Amniotic epithelial cell (primary cell): ENCODE data around the gene TIMM17A.
"Not testable (repeated sequence)": the region's sequence is repeated elsewhere in the genome, so short reads cannot be mapped to it uniquely, and the experiment has no call there.

ENCODE experiments used
- DNase-seq: peaks from one replicate; pipeline ENCODE4 v3.0.0-alpha.2; 2010; ENCODE audit warnings: low read depth

TIMM17A gene

DNA sequence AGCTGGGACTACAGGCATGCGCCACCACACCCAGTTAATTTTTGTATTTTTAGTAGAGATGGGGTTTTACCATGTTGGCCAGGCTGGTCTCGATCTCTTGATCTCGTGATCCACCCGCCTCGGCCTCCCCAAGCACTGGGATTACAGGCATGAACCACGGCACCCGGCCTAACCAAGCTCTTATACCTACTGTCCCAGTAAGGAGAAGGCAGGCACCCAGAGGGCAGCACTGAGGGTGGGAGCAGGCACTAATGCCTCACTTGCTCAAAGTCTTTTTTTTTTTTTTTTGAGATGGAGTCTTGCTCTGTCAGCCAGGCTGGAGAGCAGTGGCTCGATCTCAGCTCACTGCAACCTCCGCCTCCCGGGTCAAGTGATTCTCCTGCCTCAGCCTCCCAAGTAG lies 15.0 kb upstream of the TIMM17A start:
- DNase-seq, result not testable (repeated sequence)

- DNase-seq, result peak; percentile 25
Measured at GRCh38 chr1:201941420-201942128, 13.7 kb upstream of the TIMM17A start.

DNA sequence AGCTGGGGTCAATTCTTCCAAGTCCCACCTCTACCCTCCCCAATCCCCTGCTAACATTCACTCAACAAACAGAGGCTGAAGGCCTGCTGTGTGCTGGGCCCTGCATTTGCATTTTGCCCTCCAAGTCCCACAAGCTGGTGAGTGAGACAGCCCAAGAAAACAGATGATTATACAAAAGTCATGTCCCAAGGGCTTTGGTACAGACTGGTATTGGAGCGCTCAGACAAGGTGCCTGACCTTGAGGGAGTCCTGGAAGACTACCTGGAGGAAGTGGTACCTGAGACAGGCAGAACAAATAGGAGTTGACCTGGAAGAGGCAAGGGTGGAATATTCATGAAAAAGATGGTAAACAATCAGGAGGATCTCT lies 13.2 kb upstream of the TIMM17A start:
- DNase-seq, result no peak

DNA sequence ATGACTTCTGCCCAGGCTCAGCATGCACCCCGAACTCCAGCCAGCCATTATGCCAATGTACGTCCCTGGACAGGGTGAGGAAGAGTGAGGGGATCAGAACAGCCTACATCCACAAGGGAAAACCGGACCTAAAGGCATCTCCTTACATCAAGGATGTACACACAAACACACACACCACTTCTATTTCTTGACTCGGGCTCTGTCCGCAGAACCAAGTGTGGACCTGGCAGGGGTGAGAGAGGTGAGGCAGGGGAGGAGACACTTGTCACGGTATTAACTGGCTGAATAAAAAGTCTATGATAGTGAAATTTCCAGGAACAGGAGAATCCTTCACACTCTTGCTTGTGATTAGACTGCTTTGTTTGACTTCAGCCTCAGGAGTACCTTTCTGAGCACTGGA lies 11.3 kb upstream of the TIMM17A start:
- no peak for DNase-seq

- no peak for DNase-seq
Measured at GRCh38 chr1:201944639-201945038, 10.7 kb upstream of the TIMM17A start.

GRCh38 chr1:201945157-201945556 lies 10.1 kb upstream of the TIMM17A start:
- DNase-seq, result no peak

GRCh38 chr1:201945863-201946223 lies 9.5 kb upstream of the TIMM17A start:
- DNase-seq, result no peak

GRCh38 chr1:201946224-201946908 lies 8.9 kb upstream of the TIMM17A start, which contains the start of gene LMOD1:
LMOD1 (minus strand) TSS chr1:201946548; CDS start chr1:201946340, 208 bp downstream.
- DNase-seq, result peak; percentile 90

DNA sequence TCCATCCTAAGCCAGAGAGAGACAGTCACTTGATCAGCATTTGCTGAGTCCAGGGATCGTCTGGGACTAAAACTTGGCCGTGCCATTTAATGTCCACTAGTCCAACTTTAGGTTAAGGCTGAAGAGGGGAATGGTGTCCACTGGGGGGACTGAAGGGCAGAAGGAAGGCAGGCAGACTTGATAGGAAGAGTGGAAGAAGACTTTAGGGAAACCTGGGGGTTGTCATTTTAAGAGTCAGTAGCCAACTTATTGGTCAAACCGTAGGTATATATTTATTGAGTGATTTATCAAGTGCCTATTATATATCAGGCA lies 7.7 kb upstream of the TIMM17A start:
- no peak for DNase-seq

DNA sequence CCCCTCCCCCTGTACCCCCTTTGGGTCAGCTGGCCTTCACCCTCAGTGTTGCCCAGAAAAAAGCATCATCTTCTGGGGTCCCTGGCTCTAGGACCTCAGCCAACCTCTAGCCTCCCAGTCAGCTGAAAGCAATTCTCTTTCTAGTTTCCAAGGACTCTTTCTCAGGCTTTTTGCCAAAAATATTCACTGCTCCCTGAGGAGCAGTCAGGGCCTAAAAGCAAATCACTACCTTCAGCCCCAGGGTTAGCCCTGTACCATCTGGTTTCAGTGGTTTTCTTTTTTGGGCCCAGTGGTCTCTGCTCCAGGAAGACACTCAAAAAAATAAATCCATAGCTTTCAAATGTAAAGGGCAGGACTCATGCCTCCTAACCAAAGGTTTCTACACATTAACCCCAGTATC lies 5.8 kb upstream of the TIMM17A start:
- DNase-seq, result no peak

- no peak for DNase-seq
Measured at GRCh38 chr1:201954263-201955008, 867 bp upstream of the TIMM17A start.

GRCh38 chr1:201955729-201956143 lies 433 bp downstream of the TIMM17A start:
- DNase-seq, result no peak

GRCh38 chr1:201958348-201958747 lies 3.0 kb downstream of the TIMM17A start:
- DNase-seq, result no peak

- DNase-seq, result not testable (repeated sequence)
Measured at GRCh38 chr1:201962382-201962781, 7.1 kb downstream of the TIMM17A start.

- peak; percentile 94 for DNase-seq
Measured at GRCh38 chr1:201964261-201964660, 9.0 kb downstream of the TIMM17A start.

GRCh38 chr1:201966171-201966570 lies 10.9 kb downstream of the TIMM17A start:
- DNase-seq, result no peak

DNA sequence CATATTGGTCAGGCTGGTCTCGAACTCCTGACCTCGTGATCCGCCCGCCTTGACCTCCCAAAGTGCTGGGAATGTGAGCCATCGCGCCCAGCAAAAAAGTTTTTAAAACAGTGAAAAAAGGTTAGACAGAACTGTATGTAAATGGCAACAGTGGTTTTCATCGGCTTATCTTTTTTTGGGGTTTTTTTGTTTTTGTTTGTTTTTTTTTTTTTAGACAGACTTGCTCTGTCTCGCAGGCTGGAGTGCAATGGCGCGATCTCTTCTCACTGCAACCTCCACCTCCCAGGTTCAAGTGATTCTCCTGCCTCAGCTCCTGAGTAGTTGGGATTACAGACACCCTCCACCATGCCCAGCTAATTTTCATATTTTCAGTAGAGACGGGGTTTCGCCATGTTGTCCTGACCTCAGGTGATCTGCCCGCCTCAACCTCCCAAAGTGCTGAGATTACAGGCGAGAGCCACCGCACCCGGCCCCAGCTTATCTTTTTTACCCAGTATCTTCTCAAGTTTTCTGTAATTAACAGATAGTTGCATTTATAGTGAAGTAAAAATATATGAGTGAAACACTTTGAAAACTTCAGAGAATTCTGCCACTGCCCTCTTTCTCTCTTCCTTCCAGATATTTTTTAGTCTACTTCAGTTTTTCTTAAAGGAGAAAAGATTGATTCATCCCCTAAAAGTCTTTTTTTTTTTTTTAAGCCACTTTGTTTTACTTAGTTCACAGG lies 13.1 kb downstream of the TIMM17A start:
- DNase-seq, result no peak

GRCh38 chr1:201970334-201971159 lies 15.2 kb downstream of the TIMM17A start:
- peak; percentile 31 for DNase-seq

DNA sequence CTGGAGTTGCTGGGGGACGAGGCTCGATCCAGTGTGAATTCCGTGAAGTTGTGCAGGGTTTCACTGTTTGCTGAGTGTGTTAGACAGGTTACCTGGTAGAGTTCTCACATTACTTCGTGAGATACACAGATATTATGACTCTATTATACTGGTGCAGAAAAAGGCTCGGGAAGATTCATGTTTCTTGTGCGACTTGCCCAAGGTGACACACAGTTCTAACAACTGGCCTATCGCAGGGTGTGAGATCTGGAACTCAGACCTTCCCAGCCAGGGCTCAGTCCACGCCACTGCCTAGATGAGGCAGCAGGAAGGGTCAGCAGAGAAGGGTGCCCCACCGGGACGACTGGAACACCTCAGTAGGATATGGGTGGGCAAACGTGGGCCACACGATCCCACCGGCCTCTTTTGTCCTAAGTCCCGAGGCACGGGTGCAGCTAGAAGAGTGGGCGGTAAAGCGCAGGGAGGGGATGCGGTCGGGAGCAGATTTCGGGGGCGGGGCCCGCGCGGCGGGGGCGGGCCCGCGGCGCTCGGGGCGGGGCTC lies 26.8 kb downstream of the TIMM17A start:
- no peak for DNase-seq

DNA sequence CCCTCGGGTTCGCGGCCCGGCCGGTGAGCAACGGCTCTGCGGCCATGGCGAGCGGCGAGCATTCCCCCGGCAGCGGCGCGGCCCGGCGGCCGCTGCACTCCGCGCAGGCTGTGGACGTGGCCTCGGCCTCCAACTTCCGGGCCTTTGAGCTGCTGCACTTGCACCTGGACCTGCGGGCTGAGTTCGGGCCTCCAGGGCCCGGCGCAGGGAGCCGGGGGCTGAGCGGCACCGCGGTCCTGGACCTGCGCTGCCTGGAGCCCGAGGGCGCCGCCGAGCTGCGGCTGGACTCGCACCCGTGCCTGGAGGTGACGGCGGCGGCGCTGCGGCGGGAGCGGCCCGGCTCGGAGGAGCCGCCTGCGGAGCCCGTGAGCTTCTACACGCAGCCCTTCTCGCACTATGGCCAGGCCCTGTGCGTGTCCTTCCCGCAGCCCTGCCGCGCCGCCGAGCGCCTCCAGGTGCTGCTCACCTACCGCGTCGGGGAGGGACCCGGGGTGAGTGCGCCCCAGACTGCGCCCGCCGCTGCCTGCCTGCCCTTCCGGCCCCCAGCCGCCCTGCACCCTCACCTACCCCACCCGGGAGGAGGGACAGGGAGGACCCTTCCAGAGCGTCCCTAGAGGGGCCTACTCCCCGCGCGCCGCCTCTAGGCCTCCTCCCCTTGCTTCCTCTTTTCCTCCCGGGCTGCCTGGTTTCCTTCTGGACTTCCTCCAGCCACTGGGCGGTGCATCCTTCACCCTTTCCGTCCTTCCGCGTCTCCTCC lies 27.5 kb downstream of the TIMM17A start, which contains the start of gene RNPEP:
Gene RNPEP, plus strand, starts transcription at position 26 of the 757 bp plus-strand sequence. Its CDS starts 19 bp downstream, at position 45.
- DNase-seq, result peak; percentile 75
